PFSK-1 (cell line): ENCODE data around the gene MTFMT.

Source experiments
- FOXP2 ChIP-seq: optimal IDR thresholded peaks from 2 replicates; pipeline ENCODE3; 2011; ENCODE audit warnings: borderline replicate concordance, control low read depth, inconsistent platforms; ENCODE audit not compliant: insufficient read depth; ENCODE audit errors: extremely low read length, extremely low read depth
- POLR2AphosphoS5 ChIP-seq: IDR thresholded peaks from 2 replicates; pipeline ENCODE4 v1.6.1; 2012; ENCODE audit warnings: low read depth, mild to moderate bottlenecking, control low read depth, low read length, moderate library complexity
- REST ChIP-seq, 2 experiments: IDR thresholded peaks; 2 replicates each; pipeline versions ENCODE4 v1.6.1 to v1.8.0; 2011 to 2012; ENCODE audit warnings: low read depth in 2 of 2, low read length in 2 of 2, control low read depth in 1 of 2, inconsistent platforms in 1 of 2, mild to moderate bottlenecking in 1 of 2, moderate library complexity in 1 of 2; ENCODE audit not compliant: insufficient read depth in 1 of 2
- SIN3A ChIP-seq: IDR thresholded peaks from 2 replicates; pipeline ENCODE4 v1.6.1; 2012; ENCODE audit warnings: mild to moderate bottlenecking, low read length, moderate library complexity, borderline replicate concordance; ENCODE audit not compliant: insufficient read depth
- TAF1 ChIP-seq: IDR thresholded peaks from 2 replicates; pipeline ENCODE4 v1.6.1; 2012; ENCODE audit warnings: low read length, control low read depth, borderline replicate concordance; ENCODE audit not compliant: insufficient read depth

Gene MTFMT

GRCh38 chr15:64990168-64990470, 39.3 kb downstream of the MTFMT start:
- TF ChIP-seq POLR2AphosphoS5 (no peak; the same call in 1 of the 2 replicates), SIN3A (no peak), TAF1 (no peak), FOXP2 (no peak), REST (IDR thresholded peaks at IDR 0.05; ENCODE audit: insufficient read depth in 1 of 2, low read depth in 2 of 2, low read length in 2 of 2) (no peak)

DNA sequence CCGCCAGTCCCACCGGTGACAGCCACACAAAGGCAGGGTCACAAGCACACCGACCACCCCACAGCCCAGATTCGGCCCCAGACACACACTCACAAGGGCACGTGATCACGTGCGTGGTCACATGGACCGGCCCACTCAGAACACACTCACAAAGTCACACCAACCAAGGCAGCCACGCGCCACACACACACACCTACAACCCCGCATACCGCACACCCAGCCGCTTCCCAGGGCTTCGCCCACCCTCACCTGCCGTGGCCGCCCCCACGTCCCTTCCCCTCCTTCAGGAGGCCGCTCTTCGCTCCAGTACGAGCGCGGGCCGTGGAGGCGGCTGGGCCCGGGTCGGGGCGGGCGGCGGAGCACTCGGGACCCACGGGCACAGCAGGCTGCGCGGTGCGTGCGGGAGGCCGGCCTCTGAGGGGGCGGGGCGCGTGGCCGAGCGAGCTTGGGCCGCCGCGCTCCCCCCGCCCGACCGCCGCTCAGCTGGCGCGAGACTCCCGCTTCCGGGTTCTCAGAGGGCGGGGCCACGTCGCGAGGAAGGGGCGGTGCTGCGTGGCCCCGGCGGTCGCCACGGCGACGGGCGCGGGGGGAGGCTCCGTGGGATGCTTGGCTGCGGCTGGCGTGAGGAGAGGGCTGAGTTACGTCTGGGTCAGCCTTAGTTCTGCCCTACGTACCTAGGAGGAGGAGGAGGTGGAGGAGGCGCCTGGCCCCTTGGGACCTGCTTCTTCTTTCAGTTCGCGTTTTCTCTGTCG, 39.8 kb downstream of the MTFMT start, which contains the start of gene SPG21:
Gene SPG21 (minus strand): TSS at position 499 of the 752 bp plus-strand sequence. CDS start 6,345 bp downstream, outside the sequence.
- 0 out of 2 replicates have a peak, but pooled peaks have one; percentile 17 for TF ChIP-seq SIN3A
- TF ChIP-seq TAF1: peak; percentile 33; the same call in 1 of the 2 replicates
- TF ChIP-seq FOXP2: peak; percentile 68
- peak; percentile 78 for TF ChIP-seq POLR2AphosphoS5
- TF ChIP-seq REST (IDR thresholded peaks at IDR 0.05; ENCODE audit: insufficient read depth in 1 of 2, low read depth in 2 of 2, low read length in 2 of 2): no peak

GRCh38 chr15:64987136-64987535, 42.3 kb downstream of the MTFMT start:
- TF ChIP-seq REST (IDR thresholded peaks at IDR 0.05; ENCODE audit: insufficient read depth in 1 of 2, low read depth in 2 of 2, low read length in 2 of 2) (no peak), POLR2AphosphoS5 (no peak), SIN3A (no peak), TAF1 (no peak), FOXP2 (no peak)

- TF ChIP-seq SIN3A: no peak
- TF ChIP-seq FOXP2: no peak
- TF ChIP-seq REST (IDR thresholded peaks at IDR 0.05; ENCODE audit: insufficient read depth in 1 of 2, low read depth in 2 of 2, low read length in 2 of 2): no peak
- no peak for TF ChIP-seq TAF1
- TF ChIP-seq POLR2AphosphoS5: no peak
Measured at GRCh38 chr15:64985366-64986033, 43.9 kb downstream of the MTFMT start.
